ENCODE results near the gene A3GALT2.

A3GALT2 gene

DNA sequence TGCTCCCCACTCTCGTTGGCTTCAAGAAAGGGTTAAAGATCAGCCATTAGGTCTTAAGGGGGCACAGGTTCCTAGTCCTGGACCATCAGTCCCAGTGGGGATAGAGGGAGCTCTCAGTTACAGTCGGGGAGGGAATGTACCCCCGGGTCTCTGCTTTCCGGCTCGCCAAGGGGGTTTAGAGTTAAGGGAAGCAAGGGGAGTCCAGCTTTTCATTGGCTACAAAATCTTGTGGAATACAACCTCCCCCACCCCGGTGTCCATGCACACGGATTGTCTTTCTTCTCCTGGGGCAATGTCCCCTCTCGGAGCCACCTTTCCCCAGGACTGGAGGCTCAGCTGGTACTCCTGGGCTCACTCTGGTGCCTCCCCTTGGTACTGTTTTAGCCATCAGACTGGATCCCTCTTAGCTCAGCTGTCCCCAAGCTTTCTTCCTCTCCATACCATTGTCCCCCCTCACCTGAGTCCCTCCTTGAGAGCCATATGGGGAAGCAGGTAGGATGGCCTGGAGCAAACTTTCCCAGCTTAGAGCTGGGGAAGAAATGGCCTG, at the start of gene A3GALT2:
Gene A3GALT2, minus strand, starts transcription at position 480 of the 547 bp plus-strand sequence. Its CDS starts 0 bp downstream, at position 480.
- no peak for DNase-seq (ENCODE audit: low read depth)

- DNase-seq (ENCODE audit: low read depth) = no peak
Observed at GRCh38 chr1:33370301-33370700, 49.4 kb upstream of the A3GALT2 start.

DNA sequence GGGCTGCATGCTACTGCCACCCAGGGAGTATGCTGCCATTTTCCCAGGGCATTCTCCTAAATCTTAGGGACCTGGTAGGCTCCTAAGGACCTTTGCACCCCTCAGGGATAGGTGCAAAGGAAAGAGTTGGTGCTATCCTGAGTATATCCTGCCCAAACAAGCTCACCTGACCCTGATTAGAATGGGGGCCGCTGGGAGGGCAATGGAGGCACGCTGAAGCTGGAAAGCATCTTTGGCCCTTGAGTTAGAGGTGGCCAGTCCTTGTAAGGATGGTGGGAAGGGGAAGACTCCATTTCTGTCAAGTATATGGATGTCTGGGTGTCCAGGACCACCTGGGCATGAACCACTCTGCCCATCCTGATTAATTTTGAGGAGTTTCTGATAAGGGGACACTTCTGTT, 48.9 kb upstream of the A3GALT2 start:
- no peak for DNase-seq (ENCODE audit: low read depth)

DNA sequence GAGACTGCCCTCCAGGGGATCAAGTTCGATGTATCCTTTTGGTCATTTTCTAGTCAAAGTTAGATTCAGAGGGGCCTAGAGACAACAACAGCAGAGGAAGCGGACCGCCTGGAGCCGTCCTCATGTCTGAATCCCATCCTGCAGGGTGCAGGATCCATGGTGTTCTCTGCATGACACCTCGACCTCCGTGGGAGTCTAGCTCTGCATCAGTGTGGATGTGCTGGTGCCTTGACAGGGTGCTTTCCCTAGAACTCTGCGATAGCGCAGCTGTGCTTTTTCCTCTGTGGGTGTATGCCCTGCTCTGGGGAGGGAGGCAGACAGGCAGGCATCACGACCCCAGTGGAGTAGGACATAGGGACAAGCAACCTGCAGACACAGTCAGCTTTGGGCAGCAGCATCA, 48.2 kb upstream of the A3GALT2 start:
- no peak for DNase-seq (ENCODE audit: low read depth)

GRCh38 chr1:33368431-33368830, 47.5 kb upstream of the A3GALT2 start:
- no peak for DNase-seq (ENCODE audit: low read depth)

DNA sequence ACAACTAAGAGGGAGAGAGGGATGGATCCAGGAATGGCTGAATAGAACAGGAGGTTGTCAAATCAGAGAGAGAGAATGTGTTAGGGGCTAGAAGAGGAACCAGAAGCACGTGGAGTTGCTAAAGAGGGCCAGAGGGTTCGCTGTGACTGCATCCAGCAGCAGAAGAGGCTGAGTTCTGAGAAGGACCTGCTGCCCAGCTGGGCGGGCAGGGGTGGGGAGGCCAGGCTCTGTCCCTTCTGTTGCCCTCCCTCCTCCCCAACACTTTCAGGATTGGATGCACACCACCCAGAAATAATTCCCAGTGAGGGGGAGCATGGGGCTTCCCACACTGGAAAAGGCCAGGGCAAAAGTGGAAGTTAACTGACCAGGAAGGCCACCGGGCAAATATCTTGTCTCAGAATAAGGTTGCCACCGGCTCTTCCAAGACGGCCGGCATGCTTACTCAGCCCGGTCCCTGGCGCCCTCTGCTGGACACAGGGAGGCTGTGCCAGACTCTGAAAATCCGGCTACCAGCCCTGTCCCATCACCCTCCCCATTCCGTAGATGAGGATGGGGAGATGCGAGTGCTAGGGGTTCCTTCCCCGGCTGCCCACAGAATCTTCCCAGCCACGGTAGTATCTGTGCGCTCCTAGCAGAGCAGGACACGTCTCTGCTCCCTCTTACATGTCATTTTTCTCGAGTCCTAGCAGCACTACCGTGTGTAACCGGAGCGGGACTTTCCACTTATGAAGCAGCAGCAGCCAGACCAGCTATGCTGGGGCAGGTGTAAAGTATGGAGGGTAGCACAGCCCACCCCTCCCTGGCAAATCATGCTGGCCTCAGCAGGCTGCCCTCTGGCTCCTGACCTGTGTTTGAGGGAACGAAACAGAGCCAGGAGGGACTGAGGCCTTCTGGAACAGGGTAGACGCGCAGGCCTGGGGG, 46.8 kb upstream of the A3GALT2 start:
- peak; percentile 62 for DNase-seq (ENCODE audit: low read depth)

DNA sequence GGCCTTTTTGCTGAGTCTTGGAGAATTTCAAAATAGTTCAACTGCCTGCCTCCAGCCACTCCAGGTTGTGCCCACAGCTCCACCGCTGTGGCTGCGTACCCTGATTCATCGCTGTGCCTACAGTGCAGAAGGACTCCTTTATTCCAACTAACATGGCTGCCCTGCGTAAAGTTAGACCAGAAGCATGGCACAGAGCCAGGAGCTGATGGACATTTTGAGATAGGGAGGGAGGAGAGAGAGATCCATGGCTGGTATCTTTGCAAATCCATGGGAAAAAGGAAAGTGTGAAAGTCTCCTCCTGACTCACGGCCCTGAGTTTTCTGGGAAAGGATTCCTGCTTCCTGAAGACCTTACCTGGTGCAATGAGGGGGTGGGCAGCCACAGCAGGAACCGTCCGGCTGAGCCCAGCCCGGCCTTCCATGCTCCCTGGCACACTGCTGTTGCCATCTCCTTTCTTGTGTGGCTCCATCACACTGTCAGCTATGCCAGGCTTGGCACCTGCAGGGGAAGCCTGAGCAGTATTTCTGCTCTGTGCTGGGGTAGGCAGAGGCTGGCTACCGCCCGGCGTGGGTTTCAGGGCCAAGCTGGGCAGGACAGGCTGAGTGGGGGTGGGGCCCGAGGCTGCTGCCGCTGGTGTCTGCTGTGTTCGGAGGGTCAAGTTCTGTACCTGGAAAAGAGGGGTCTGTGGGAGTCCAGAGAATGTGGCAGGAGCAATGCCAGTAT, 46.0 kb upstream of the A3GALT2 start:
- no peak for DNase-seq (ENCODE audit: low read depth)

GRCh38 chr1:33365560-33365997, 44.7 kb upstream of the A3GALT2 start:
- DNase-seq (ENCODE audit: low read depth) = no peak

DNA sequence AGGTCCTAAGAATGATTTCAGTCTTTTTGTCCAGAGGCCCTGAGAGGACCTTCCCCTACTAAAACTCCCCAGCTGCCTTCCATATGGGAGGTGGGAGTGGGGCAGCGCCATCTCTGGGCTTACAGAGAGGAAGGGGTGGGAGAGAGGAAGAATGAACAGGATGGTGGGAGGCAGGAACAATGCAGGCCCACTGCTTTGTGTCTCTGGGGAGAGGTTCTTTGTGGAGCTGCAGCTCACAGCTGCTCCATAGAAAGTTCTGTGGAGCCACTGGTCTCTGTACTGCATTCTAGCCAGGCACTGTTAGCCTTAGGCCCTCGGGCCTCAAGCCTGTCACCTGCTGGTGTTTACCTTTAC, 43.6 kb upstream of the A3GALT2 start:
- DNase-seq (ENCODE audit: low read depth) = no peak

GRCh38 chr1:33363470-33363861, 42.6 kb upstream of the A3GALT2 start:
- DNase-seq (ENCODE audit: low read depth) = no peak

DNA sequence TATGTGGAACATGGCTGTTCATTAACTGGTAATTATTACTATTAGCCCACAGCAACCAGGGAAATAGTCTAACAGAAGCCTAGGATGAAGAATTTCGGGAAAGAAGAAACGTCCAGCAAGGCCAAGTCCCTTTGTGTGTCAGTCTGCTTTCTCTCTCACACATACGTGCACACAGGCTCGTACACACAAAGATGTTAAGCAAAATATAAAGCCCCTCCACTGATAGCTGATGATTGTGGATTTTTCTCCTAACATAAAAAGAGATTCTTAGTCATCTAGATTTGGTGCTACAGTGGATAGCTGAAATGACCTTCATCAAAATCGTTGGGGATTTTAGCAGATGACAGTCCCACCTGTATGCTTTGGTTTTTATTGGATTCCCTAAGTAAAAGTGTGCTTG, 42.1 kb upstream of the A3GALT2 start:
- no peak for DNase-seq (ENCODE audit: low read depth)

DNA sequence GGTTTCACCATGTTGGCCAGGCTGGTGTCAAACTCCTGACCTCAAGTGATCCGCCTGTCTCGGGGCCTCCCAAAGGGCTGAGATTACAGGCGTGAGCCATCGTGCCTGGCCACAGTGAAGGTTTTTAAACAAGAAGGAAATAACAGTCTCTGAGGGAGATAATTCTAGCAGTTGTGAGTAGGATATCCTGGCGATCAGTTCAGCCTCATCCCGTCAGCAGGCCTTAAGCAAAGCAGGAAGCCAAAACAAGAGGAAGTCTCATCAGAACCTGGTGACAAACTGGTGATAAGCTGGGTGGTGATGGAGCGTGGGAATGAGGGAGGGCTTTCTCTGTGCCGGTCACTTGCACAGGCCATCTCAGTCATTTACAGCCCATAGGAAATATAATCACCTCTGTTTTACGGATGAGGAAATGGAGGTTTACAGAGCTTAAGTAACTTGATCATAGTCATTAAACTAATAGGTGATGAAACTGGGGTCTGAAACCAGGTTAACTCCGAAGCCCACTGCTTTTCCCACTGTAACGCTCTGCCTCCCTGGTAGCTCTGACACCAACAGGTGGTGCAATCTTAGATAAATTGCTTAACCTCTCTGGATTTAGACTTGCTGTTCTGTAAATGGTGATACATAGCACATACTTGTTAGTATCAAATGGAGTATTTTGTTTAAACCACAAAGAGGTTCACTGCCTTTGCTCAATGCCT, 40.8 kb upstream of the A3GALT2 start:
- DNase-seq (ENCODE audit: low read depth) = peak; percentile 54

GRCh38 chr1:33360367-33360766, 39.5 kb upstream of the A3GALT2 start:
- no peak for DNase-seq (ENCODE audit: low read depth)

- DNase-seq (ENCODE audit: low read depth) = no peak
Observed at GRCh38 chr1:33359931-33360330, 39.0 kb upstream of the A3GALT2 start.

- no peak for DNase-seq (ENCODE audit: low read depth)
Observed at GRCh38 chr1:33358795-33359503, 38.1 kb upstream of the A3GALT2 start.

DNA sequence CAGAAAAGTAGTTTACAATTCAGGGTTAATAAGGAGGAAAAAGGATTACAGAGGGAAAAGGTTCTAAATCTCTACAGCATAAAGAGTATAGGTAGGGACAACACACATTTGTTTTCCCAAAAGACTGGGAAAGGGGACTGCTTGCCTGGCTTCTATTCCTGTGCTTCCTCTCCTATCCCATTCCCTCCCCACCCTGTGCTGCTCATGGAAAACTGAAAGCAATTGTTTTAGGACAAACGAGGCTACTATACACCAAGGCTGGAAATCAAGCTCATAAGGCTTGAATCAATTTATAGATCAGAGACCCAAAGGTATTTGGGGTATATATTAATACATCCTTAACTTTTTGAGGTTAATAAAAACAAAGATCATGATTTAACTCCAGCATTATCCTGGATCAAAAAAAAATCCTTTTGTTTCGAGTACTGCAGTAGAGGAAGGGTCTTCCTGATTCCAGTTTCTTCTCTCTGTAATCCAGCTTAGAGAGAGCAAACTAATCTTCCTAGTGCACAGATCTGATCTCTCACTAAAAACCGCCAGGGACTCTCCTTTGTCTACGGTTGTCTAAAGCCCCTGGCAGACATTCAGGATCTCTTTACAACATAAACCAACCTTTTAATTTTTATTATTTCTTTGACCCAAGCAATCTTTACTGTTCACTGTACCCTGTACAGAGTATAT, 37.4 kb upstream of the A3GALT2 start:
- no peak for DNase-seq (ENCODE audit: low read depth)

- DNase-seq (ENCODE audit: low read depth) = no peak
Observed at GRCh38 chr1:33357099-33357498, 36.2 kb upstream of the A3GALT2 start.

GRCh38 chr1:33354707-33355316, 33.9 kb upstream of the A3GALT2 start:
- no peak for DNase-seq (ENCODE audit: low read depth)

GRCh38 chr1:33353531-33353930, 32.6 kb upstream of the A3GALT2 start:
- DNase-seq (ENCODE audit: low read depth) = no peak

DNA sequence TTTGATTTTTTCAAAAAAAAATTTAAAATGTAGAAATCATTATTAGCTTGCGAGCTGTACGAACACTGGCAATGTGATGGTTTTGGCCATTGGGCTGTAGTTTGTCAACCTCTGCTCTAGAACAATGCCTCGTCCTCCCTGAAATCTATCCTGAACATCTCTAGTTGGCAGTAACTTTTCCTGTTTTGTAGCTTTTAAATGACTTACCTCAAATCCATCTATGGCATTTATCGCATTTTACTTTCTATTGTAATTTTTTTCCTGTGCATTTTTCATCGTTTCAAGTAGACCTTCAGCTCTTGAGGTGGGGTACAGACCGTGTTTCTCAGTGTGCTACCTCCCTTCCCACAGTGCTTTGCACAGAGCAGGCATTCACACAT, 30.4 kb upstream of the A3GALT2 start:
- DNase-seq (ENCODE audit: low read depth) = no peak

Measured in CMK (cell line).